ENCODE measurements around the gene CCDC8. TPM values are rescaled to one million over a fixed set of nuclear protein-coding genes. Genes with fewer than 3 reads are reported as not detected.
A peak's percentile ranks its signal among the peaks of the same experiment; 100 is the strongest.

The CCDC8 gene
- total RNA-seq, 4 donors from 2014 or later: 1.7 to 7.1 (median 5.3) TPM

GRCh38 chr19:46428239-46429135 is 15.1 kb upstream of the CCDC8 start, which contains the start of gene PNMA8C:
Gene PNMA8C (minus strand): TSS chr19:46428936. CDS start chr19:46428359, 577 bp downstream.
- no peak for DNase-seq (ENCODE audit: low spot score)
- TF ChIP-seq, protein P1, sequence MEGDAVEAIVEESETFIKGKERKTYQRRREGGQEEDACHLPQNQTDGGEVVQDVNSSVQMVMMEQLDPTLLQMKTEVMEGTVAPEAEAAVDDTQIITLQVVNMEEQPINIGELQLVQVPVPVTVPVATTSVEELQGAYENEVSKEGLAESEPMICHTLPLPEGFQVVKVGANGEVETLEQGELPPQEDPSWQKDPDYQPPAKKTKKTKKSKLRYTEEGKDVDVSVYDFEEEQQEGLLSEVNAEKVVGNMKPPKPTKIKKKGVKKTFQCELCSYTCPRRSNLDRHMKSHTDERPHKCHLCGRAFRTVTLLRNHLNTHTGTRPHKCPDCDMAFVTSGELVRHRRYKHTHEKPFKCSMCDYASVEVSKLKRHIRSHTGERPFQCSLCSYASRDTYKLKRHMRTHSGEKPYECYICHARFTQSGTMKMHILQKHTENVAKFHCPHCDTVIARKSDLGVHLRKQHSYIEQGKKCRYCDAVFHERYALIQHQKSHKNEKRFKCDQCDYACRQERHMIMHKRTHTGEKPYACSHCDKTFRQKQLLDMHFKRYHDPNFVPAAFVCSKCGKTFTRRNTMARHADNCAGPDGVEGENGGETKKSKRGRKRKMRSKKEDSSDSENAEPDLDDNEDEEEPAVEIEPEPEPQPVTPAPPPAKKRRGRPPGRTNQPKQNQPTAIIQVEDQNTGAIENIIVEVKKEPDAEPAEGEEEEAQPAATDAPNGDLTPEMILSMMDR (IDR thresholded peaks at IDR 0.05): no peak
- ATAC-seq (ENCODE audit: low FRiP score): no peak

DNA sequence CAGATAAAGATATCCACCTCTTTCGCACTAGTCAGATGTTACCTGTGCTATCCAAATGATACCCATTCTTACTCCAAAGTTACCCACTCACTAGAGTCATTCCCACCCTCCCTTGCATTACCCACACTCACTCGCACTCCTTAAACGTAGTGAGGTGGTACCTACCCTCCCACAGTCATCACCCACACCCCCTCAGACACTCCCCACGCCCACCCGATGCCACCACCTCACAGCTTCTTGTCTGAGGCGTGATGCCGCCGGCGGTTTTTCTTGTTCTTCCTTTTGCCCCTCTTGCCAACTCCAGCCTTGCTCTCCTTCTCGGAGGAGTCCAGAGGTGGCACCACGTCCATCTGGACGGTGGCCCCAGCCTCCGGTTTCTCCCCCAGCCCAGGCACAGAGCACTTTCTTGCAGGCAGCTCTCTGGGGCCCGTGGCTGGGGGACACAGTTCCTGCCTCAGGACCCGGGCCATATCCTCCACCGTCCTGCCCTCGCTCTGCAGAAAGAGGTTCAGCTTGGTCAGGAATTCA is 14.2 kb upstream of the CCDC8 start:
- DNase-seq (ENCODE audit: low spot score): no peak
- no peak for ATAC-seq (ENCODE audit: low FRiP score)

GRCh38 chr19:46426506-46427162 is 13.3 kb upstream of the CCDC8 start:
- TF ChIP-seq, protein P1 (IDR thresholded peaks at IDR 0.05): no peak
- peak; percentile 79 for ATAC-seq (ENCODE audit: low FRiP score)
- no peak for DNase-seq (ENCODE audit: low spot score)

More for the DNA sequence above, 14.2 kb upstream of the CCDC8 start:
- TF ChIP-seq, protein P1 (IDR thresholded peaks at IDR 0.05): no peak

GRCh38 chr19:46426035-46426505 is 12.7 kb upstream of the CCDC8 start:
- DNase-seq (ENCODE audit: low spot score): no peak
- TF ChIP-seq, protein P1 (IDR thresholded peaks at IDR 0.05): no peak
- peak; percentile 38 for ATAC-seq (ENCODE audit: low FRiP score)

GRCh38 chr19:46423188-46423587 is 9.8 kb upstream of the CCDC8 start:
- DNase-seq (ENCODE audit: low spot score) (no peak), ATAC-seq (ENCODE audit: low FRiP score) (no peak)
- TF ChIP-seq, protein P1 (IDR thresholded peaks at IDR 0.05): no peak

DNA sequence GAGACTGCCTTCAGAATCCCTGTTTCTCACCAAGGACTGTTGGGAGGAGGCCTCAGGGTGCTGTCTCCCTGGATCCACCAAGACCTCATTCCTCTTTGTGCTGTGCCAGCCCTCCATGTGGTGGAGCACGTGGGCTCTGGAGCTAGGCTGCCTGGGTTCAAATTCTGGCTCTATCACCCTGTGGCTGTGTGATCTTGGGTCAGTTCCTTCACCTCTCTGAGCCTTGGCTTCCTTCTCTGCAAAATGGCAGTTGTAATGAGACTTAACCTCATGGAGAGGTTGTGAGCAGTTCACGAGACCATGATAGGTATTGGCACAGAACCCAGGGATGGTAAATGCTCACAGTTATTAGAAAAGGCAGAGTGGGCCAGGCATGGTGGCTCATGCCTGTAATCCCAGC is 9.0 kb upstream of the CCDC8 start:
- ATAC-seq (ENCODE audit: low FRiP score): no peak
- no peak for DNase-seq (ENCODE audit: low spot score)
- TF ChIP-seq, protein P1 (IDR thresholded peaks at IDR 0.05): no peak
